LoVo (cell line): ENCODE results near the gene STEAP1.
"Not testable (repeated sequence)": the region's sequence is repeated elsewhere in the genome, so short reads cannot be mapped to it uniquely, and the experiment has no call there.

ENCODE experiments used
- DNase-seq: peaks from one replicate; pipeline ENCODE4 v3.0.0-alpha.2; 2016; ENCODE audit warnings: low spot score

Gene STEAP1

DNA sequence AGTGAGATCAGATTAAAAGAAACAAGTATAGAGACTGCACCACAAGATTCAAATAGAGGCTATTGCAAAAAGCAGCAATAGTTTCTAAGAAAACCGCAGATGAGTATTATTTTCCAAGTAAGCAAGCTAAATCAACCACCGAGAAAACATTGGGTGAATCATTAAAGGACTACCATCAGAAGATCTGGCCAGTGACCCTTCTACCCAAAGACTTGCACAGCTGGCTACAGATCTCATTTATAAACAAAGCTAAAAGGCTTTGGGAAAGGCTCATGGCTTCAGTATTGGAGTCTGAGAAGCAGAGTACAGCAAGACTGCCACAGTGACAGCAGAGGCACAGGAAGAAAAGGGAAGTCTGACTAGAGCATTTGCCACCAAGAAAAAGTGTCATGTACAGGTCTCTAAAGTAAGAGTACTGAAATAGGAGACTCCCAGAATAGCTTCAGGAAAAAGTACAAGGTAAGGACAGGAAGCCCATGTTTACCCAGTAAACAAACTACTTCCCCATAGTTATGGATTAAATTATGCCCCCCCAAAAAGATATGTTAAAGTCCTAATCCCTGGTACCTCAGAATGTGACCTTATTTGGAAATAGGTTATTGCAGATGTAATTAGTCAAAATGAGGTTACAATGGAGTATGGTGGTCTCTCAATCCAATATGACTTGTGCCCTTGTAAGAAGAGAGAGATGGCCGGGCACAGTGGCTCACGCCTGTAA is 19.0 kb downstream of the STEAP1 start:
- DNase-seq, result peak; percentile 42

DNA sequence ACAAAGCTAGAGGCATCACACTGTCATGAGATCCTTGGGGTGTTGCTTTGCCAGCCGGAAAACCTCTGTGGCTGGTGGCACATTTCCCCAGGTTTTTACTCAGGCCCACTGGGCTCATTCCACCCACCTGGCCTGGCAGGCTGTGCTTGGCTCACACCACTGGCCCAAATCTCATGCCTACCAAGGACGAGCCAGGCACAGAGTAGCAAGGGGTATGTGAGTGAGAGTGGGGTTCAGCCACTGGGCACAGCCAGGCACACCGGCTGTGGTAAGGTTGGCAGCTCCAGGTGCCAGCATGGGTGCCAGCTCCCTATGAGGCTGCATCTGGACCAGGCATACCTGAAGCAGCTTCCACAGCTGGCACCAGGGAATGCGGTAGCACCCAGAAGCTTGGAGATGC is 21.4 kb downstream of the STEAP1 start:
- DNase-seq, result no peak

DNA sequence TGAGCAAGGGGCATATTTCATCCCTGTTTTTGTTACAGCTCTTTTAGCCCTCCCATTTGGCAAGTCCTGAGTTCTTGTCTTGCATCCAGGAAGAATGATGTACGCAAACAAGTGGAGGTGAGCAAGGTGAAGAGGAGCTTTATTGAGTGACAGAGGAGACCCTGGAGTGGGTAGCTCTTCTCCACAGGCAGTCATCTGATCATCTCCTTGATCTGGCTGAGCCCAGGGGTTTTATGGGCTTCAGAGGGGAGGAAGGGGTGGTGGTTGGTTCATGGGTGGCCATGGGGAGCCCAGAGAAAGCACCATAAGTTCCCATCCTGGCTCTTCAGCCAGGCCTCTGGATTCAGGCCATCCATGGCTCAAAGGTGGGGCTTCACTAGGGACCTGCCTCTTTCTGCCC is 21.9 kb downstream of the STEAP1 start:
- DNase-seq, result no peak

DNA sequence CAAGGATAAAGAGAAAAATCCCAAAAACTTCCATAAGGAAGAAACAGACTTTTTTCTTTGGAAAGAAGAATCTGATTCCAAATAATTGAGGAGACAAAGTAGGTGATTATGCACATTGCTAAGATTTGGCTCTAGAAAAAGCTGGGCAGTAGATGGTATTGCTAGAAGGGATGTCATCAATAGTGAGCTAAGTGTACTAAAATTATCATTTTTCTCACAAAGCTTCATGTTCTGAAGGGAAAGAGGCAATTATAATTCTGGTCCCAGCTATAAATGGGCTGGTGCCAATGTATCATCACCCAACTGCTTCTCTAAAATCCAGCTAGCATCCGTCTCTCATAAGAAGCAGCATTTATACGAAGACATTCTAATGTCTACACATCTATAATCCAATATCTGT is 23.9 kb downstream of the STEAP1 start:
- no peak for DNase-seq

DNA sequence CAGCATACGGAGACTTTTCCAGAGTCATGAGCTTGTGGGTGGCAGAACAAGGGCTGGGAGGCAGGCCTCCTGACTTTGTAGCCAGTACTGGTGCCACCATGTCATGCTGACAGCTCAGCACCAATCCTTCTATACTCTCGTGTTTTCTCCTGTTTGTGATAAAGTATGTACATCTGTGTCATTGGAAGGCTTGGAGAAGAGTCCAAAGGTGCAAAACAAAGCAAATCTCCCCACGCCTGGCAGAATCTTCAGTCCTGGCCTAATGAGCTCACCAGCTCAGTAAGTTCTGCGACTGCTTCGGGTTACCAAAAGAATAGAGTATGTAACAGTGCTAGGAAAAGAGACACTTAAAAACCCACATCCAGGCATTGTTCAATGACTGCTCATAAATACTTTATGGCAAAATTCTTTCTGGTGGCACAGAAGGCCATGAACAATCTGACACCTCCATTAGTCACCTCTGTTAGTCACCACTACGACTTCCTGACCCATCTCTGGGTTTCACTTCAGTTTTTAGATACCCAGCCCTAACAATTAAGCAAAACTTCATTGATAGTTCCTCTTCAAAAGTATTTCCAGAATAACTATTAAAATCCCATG is 24.5 kb downstream of the STEAP1 start:
- peak; percentile 90 for DNase-seq

DNA sequence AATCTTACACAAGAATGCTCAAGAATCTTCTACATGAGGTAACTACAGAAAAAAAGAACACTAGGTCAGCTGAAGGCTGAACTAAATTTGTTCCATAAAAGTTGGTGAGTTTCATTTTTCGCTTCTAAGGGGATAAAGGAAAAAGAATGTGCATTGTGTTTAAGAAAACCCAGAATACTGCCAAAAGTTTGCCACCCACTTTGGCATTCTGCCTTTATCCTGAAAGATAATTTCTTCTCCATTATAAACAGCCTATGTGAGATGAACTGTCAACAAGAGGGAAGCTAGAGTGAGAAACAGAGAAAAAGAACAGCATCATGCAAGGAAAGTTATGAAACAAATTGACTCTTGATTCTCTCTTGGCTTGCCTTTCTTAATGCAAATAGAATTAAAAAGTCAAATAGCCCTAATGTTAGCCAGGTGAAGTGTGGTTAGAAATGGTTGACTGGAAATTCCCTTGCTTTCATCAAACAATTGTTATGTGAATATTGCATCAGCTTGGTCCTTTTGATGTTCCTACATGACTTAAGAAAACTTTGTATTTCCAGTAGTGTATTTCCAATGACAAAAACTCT is 25.8 kb downstream of the STEAP1 start:
- peak; percentile 64 for DNase-seq

DNA sequence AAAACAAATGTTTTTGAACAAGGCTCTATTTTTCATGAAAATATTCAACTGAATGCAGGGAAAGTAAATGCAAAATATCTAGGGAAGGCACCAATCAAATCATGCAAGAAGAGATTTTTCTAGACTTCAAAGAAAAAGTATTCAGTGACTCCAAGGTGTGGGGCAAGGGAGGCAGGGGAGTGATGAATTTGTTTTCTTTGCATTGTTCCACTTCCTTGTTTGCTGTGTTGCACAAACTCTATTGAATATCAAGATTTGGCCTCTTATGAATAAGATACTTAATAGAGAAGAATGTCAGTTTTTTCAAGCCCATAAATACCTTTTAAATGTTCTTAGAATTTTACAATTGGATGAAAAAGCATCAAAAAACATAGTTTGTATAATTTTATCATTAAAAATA is 26.4 kb downstream of the STEAP1 start:
- DNase-seq, result peak; percentile 34

DNA sequence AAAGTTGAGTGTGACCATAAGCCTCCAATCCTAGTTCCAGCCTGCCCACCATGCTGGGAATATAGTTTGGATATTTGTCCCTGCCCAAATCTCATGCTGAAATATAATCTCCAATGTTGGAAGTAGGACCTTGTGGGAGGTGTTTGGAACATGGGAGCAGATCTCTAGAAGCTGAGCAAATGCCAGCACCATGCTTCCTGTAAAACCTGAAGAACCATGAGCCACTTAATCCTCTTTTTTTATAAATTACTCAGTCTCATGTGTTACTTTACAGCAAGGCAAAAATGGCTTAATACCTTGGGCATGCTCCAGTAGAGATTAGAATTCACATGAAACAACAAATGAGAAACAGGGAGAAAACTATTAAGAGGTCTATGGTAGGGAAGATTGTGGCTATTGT is 27.2 kb downstream of the STEAP1 start:
- DNase-seq, result no peak

DNA sequence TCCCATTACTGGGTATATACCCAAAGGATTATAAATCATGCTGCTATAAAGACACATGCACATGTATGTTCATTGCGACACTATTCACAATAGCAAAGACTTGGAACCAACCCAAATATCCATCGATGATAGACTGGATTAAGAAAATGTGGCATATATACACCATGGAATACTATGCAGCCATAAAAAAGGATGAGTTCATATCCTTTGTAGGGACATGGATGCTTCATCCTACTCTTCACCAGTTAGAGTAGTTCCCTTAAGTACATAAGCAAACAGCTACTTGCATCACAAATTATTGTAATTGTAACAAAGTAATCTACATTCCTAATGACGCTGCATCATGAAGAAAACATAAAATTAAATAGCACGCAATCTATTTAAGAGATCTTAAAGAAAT is 32.0 kb downstream of the STEAP1 start:
- DNase-seq, result not testable (repeated sequence)

DNA sequence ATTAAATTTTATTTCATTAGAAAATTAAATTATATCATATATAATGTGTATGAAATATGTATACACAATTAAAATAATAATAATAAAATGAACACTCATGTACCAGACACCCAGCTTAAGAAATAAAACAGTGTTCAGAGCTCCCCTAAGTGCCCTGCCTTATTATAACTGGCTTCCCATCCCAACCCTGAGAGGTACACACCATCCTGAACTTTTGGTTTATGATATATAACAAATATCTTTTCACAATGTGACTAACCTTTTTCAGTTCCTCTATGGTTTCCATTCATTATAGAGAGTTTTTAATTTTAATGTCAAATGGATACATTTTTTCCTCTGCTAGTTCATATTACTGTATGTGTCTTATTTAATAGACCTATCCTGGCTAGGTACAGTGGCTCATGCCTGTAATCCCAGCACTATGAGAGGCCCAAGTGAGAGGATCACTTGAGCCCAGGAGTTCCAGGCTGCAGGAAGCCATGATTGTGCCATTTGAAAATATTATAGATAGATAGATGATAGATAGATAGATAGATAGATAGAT is 33.3 kb downstream of the STEAP1 start:
- no peak for DNase-seq

DNA sequence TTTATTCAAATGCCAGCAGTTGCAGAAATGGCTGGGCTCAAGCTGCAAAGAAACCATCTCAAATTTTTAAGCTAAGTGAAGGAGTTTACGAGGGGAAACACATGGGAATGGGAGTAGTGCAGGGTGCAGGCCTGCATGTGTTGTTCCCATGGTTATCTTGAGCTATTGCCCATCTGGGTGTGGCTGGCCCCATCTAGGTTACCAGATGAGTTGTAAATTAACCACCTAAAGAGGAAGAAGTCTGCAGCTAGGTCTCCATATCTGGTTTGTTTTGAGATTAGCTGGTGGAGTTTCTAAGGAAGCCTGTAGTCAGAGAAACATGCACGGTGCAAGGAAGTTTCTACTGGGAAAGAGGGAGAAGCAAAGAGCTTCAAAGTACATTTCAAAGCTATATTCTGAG is 34.0 kb downstream of the STEAP1 start:
- DNase-seq, result peak; percentile 74

DNA sequence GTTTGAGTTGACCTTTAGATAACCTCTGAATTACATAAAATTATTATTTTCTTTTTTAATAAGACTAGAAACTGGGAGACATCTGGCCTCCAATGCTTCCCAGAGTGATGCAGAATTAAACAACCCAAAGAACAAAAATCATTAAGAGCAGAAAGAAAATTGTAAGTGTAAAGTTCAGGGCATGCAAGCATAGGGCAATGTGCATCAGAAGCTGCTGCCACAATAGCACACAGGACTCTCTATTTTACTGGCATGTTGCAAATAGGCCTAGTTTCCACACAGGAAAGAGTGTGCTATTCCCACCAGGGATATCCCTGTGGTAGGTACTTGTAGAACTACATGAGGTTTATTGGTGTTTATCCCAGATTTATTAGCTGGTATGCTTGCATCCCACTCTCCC is 36.7 kb downstream of the STEAP1 start:
- DNase-seq, result no peak

DNA sequence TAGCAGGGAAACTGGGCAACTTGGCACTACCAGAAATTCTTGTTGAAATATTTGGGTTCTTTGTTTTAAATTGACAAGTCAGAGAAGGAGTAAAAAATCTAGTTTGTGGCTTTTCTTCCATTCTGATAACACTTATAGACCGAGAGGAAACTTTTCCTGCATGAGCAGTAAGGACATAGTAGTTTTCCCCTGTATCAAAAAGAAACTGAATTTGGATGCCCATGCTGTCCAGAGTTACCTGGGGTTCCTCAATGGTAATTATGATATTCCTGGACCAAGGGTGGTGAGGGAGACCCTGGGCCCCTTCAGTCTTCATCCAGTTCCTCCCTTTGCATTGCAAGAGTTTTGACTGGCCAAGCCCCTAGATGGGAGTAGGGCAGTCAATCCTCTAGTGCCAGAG is 37.4 kb downstream of the STEAP1 start:
- no peak for DNase-seq

DNA sequence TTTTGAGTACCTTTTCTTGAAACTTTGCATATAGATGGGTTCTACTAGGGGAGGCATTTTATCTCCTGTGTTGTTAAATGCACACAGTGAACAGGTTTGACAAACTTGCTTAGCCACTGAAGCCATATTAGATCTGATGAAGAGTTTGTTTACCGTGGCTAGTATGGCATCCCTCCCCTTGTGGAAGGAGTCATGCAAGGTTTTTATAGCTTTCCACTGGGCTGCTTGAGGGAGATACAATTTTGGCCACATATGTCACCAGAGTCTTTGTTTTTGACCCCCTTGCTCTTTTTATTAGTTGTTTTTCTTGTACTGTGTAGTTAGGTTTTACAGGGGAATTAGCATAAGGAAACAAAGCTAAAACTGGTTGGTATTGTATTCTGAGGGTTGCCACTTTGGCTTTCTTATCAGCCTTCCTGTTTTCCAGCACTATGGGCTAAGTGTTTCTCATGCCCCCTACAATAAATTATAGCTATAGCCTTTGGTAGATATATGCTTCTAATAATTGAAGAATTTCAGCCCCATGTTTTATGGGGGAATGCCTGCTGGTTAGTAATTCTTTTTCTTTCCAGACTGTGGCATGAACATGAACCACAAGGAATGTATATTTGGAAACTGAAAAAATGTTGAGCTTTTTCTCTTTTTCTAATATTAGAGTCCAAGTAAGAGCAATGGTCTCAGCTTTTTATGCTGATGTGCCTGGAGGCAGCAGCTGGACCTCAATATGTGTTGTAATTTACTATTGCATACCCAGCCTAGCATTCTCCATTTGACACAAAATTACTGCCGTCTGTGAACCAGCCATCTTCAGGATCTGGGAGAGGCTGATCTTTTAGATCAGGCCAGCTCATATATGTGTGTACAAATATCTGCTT is 38.8 kb downstream of the STEAP1 start:
- DNase-seq, result no peak

DNA sequence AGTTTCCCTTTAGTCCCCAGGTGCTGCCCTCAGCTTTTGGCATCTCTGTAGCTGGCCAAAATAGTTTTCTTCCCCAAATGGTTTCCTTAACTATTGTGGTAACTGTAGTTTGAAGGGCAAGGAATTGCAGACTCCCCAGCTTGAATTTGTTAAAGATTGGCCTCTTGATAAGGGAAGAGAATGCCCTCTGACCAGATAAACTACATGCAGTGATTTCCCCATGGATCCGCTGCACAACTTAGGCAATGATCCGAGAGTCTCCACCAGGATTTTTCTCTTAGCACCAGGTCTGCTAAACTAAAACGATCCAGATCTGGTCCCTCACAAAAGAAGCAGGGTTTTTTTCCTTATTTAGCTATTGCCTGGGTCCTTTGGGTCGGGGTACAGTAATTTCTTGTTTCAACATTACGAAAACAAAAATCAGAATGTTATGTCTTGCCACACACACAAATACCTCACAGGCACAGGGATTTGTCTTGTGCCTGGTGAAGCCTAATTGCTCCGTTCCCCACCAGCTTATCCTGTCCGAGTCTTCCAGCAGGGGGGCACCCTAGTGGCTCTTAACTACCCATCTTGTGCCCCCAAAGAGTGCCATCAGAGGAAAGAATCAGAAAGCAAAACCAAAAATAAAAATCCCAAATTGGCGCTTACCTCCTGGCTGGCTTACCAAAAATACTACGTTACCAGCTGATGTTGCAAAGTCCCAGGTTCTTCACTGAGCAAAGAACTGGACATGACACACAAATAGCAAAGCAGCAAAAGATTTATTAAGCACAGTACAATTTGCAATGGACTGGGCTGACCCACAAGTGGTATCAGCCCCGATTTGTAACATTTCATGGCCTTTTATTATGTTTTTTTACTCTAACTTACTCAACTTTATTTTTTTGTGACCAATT is 40.9 kb downstream of the STEAP1 start:
- no peak for DNase-seq

DNA sequence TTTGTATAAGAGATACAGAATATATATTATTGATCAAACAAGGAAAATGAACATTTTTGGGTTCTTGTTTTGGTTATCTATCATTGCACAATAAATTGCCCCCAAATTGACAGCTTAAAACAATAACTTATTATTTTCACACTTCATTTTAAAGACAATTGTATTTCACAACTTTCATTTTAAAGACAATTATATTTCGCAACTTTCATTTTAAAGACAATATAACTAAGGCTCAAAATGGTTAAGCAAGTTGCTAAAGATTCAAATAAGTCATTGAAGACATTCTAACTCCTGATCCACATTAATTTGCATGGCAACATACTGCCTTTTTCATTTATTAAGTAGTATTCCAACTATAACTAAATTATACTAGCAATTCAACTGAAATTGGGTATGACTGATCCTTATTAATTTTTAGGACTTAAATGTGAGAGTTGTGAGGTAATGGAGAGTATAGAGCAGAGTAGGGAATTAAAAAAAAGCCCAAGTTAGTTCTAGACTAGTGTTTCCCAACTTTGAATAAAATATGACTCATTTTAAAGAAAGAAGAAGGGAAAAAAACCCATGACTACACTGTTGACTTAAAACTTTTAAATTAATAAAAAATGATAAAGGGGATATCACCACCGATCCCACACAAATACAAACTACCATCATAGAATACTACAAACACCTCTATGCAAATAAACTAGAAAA is 47.4 kb downstream of the STEAP1 start:
- DNase-seq, result no peak

DNA sequence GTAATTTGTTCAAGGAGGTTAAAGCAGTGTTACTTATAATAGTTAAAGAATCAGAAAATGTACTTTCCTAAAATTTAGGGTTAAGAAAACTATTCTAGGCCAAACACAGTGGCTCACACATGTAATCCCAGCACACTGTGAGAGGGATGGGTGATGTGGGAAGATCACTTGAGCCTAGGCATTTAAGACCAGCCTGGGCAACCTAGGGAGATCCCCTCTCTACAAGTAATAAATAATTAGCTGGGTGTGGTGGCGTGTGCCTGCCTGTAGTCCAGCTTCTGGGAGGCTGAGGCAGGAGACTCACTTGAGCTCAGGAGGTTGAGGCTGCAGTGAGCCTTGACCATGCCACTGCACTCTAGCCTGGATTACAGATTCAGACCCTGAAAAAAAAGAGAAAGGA is 53.7 kb downstream of the STEAP1 start:
- no peak for DNase-seq

DNA sequence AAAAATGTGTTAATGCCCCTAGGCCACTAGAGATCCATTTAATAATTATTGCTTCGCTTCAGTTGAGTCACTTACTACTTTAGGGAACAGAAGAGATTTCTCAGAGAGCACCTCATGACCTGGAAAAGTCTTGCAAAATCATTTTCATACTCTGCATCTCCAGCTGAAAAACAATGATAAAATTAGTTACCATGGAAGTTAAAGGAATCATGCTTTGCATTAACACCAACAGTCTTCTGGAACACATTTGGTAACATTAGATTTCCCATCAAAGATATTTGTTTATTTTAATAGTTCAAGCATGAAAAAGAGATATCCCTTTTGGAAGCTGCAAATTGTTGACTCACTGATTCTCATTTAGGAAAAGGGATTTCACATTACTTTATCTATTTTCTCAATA is 55.5 kb downstream of the STEAP1 start:
- no peak for DNase-seq

DNA sequence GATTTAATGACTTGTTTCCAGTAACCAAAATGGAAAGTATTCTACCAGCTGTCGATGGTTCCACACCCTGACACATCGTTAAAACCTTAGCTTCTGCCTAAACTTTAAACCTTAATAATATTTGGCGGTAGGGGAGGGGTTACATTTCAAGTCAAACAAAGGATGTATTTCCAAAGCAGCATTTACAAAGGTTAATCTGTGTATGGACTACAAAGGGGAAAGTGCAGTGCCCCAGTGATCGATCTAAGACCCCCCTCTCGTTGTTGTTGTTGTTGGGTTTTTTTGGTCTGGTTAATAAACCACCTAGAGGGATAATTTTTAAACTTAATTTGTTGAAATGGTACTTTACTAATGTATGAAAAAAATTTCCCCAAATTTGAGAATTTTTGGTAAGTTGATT is 56.2 kb downstream of the STEAP1 start:
- DNase-seq, result no peak

DNA sequence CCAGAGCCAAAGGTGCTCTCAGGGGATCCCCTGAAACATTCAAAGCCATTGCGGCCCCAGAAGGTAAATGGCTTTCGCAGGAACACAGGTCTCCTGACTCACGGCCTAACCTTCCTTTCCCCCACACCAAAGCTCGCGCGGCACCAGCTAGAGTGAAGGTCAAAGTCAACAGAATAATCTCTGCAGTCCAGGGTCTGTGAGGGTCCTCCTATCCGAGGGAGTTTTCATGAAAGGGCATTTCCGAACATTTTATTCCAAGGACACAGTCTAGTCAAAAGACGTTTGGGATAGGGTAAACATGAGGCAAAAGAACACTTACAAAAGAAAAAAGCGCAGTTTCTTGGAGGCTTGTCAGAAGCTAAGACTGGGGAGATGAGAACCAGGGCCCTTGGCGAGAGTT is 56.7 kb downstream of the STEAP1 start:
- DNase-seq, result peak; percentile 28
